GM19324 (cell line): Measurements from ENCODE around the gene MRPS34.
A peak's percentile ranks its signal among the peaks of the same experiment; 100 is the strongest.

Source experiments
- ATAC-seq: cut with Tn5 transposase; IDR thresholded peaks from one replicate; pipeline ENCODE4 v1.9.1; 2021; ENCODE audit warnings: mild to moderate bottlenecking, moderate library complexity; ENCODE audit not compliant: unreplicated experiment, low FRiP score

Gene MRPS34

GRCh38 chr16:1782408-1783264 is 9.7 kb upstream of the MRPS34 start, which contains the start of the genes NUBP2 and SPSB3:
TSS of gene NUBP2 (plus strand) at chr16:1782960. CDS start at chr16:1783021, 61 bp downstream.
TSS of gene SPSB3 (minus strand) at chr16:1782571. CDS start at chr16:1781483, 1,088 bp downstream.
- peak; percentile 87 for ATAC-seq

DNA sequence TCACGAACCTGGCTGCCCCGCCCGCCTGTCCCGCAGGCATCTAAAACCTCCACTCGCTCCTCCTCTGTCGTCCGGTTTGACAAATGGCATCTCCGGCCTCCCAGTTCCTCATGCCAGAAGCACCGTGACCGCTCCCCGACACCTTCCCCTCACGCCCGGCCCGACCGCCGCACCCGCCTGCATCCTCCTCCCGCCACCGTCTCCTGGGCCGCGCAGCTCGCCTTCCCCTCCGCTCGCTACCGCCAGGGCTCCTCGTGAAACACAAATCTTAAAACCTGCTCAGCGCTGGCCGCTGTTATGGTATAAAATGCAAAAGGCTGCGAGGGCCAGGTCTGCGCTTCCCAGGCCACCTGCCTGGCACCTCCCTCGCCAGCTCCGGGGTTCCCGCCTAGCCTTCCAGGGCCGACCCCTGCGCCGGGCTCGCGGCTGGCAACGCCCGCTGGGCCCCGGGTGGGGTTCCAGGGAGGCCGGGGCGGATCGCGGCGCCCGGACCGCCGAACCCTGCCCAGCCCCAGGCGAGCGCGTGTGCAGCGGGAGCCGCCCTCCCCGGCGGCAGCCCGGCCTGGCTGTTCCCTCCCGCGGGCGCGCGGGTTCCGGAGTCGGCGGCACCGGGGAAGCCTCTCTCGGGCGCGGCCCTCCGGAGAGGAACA is 8.9 kb upstream of the MRPS34 start:
- ATAC-seq: peak; percentile 3

- ATAC-seq: no peak
Observed at GRCh38 chr16:1781254-1781653, 8.3 kb upstream of the MRPS34 start.

- ATAC-seq: no peak
Observed at GRCh38 chr16:1780677-1781072, 7.7 kb upstream of the MRPS34 start.

GRCh38 chr16:1779741-1780676 is 7.1 kb upstream of the MRPS34 start:
- no peak for ATAC-seq

DNA sequence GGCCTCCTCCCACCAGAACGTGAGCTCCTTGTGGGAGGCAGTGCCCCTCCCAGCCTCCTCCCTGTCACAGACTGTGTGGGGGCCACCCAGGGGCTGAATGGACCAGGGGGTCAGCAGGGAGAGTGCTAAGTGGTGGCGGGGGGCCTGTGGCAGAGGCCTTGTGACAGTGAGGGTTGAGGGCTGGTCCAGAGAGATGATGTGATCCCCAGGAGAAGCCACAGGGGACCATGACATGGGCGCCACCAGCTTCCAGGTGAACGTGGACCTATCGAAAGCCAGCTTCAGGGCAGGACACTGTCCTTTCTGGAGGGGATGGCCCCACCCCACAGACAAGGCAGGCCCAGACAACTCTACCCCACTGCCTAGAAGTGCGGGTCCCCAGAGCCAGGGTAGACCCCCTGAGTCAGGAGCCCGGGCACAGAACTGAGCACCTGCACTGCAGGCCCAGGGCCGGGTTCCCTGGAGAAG is 6.3 kb upstream of the MRPS34 start:
- ATAC-seq: no peak

- ATAC-seq: no peak
Observed at GRCh38 chr16:1778200-1779179, 5.6 kb upstream of the MRPS34 start.

DNA sequence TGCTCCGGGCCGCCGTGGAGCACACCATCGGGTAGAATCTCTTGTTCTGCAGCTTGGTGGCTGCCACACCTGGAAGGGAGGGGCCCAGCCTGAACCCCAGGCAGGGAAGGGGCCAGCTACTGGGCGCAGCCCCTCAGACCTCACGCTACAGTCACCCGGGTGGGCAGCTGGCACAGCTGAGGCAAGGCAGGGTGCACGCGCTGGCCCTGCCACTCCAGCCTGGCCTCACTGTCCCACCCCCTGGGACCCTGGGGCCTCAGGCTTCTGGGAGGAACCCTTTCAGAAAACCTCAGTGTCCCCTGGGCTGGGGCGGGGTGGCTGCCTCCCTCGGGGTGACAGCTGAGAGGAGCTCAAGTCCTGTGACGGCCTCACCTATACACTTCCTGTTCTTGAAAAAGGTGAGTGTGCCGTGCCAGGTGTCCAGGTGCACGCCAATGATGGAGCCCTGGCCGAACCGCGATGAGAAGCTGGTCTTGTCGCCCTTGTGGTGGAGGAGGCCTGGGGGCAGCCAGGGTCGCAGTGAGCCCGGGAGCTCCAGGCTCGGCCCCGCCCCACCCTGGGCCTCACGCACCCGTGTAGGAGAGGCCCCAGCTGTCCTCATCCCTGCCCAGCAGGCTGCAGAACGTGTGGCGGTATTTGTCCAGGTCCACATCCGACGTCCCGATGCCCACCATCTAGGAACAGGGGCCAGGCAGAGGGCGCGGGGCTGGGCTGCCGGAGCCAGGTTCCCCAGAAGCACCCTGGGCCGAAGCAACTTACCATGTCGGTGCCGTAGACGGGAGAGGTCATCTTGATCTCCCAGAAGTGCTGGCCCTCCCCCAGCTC is 4.7 kb upstream of the MRPS34 start:
- no peak for ATAC-seq

- ATAC-seq: no peak
Observed at GRCh38 chr16:1776991-1777374, 4.0 kb upstream of the MRPS34 start.

- ATAC-seq: no peak
Observed at GRCh38 chr16:1776672-1776955, 3.7 kb upstream of the MRPS34 start.

DNA sequence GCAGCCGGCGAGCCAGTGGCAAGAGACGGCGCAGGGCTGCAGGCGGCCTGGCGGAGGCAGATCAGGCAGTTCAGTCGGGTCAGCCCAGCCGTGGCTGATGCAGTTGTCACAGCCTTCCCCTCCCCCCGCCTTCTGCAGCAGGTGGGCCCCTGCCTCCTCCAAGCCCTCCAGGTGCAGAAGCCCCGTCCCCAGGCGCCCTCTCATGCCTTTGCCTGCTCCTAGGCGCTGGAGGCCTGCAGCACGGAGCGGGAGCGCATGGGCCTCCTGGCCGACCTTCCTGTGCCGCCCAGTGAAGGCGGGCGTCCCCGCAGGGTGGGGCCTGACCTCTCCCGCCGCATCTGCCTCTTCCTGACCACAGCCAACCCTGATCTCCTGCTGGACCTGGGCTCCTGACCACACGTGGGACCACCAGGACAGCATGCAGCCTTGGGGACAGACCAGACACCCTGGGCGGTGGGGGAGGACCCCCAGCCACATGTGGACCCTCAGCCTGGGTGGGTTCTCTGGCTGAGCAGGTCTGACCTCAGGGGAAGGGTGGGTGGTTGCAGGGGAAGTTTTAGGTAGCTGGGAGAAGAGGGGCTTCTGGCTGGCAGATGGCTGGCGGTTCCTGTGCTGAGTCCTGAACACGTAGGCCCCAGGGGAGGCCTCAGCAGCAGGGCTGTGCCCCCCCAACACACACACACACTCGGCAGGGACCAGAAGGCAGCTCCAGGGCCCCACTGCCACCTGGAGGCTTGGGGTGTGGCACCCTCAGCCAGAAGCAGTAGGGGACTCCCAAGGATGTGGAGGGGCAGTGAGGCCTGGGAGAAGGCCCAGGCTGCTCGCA is 3.1 kb upstream of the MRPS34 start:
- ATAC-seq: no peak

DNA sequence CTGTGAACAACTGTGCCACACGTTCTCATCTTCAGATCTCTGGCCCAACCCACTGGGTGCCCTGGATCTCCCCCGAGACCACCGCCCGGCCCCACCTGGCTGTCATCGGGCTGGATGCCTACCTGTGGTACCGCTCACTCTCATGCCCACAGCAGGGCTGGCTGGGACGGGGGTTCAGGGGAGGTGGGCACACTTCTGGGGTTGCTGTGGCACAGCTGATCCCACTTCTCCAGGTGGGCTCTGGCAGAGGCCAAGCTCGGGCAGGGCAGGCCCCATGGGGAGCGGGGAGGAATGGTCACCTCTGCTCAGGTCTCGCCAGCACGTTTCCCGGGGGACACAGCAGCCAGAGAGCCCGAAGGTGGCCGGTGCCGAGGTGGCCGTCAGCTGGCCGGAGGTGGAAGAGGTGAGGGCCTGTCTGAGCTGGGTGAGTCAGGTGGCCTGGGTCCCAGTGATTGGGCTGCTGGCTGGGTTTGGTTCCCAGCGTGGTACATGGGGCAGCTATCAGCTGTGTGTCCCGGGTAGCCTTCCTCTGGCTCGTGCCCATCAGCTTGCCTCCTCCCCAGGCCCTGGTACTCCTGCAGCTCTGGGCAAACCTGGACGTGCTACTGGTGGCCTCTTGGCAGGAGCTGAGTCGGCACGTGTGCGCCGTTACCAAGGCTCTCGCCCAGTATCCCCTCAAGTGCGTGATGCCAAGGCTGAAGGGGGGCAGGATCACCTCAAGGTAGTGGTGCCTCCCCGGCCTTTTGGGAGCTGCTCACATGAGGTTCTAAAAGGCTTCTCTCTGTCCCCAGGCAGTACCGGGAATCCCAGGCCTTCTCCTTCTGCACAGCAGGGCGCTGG is 2.3 kb upstream of the MRPS34 start:
- no peak for ATAC-seq

- ATAC-seq: no peak
Observed at GRCh38 chr16:1774448-1774780, 1.5 kb upstream of the MRPS34 start.

- ATAC-seq: no peak
Observed at GRCh38 chr16:1773703-1774447, 941 bp upstream of the MRPS34 start.

GRCh38 chr16:1772362-1772907 is 499 bp downstream of the MRPS34 start, which contains the start of gene EME2:
TSS of gene EME2 (plus strand) at chr16:1772810. CDS start at chr16:1773228, 418 bp downstream.
- ATAC-seq: no peak

DNA sequence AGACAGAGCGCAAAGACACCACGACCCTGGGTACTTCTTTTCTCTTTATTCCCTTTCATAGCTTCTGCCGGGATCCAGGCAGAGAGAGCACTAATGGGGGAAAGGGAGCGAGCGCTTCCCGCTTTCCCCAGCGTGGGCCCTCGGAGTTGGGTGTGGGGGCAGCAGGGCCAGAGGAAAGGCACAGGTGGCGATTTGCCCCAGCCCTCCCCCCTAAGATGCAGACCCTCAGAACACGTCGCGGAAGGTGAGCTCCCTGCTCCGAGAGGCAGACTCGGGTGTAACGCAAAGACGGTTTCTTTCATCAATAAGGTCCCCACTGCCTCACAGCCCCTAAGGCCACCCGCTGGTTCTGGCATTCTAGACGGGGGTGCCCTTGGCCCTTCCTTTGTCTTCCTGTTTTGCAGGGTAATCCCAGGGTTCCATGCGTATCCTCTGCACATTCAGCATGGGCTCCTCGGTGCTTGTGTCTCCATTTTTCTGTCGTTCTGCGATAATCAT is 1.0 kb downstream of the MRPS34 start:
- no peak for ATAC-seq
